ENCODE results near the gene ZBTB45.
A peak's percentile ranks its signal among the peaks of the same experiment; 100 is the strongest.
"Not testable (repeated sequence)": the region's sequence is repeated elsewhere in the genome, so short reads cannot be mapped to it uniquely, and the experiment has no call there.

The ZBTB45 gene

GRCh38 chr19:58547323-58548312 is 28.0 kb upstream of the ZBTB45 start:
- no peak overlapping the region for H3K4me3 ChIP-seq (ENCODE audit: low read length)
- no CpG with 5 or more reads among the region's 18 CpGs for WGBS (ENCODE audit: insufficient coverage, insufficient read length)
- H3K27me3 ChIP-seq (ENCODE audit: control insufficient read depth, insufficient read depth, low read length) = no peaks in the 10 kb centered on the region; the same call in 1 of the 2 replicates
- no peaks in the 10 kb centered on the region for H3K9me3 ChIP-seq (ENCODE audit: control insufficient read depth, insufficient read depth, low read length)
- no peak for DNase-seq (ENCODE audit: low read depth, low spot score)
- H3K27ac ChIP-seq (ENCODE audit: low read length) = no peak overlapping the region
- H3K36me3 ChIP-seq (ENCODE audit: control insufficient read depth, insufficient read depth, low read length) = peaks cover 58% of the 10 kb centered on the region
- H3K4me1 ChIP-seq (ENCODE audit: control insufficient read depth, insufficient read depth, low read length) = no peaks in the 10 kb centered on the region

GRCh38 chr19:58546019-58546530 is 26.5 kb upstream of the ZBTB45 start:
- DNase-seq (ENCODE audit: low read depth, low spot score) = no peak

GRCh38 chr19:58545286-58546018 is 25.8 kb upstream of the ZBTB45 start:
- DNase-seq (ENCODE audit: low read depth, low spot score) = no peak
- Histone ChIP-seq H3K27me3 (ENCODE audit: control insufficient read depth, insufficient read depth, low read length) (no peaks in the 10 kb centered on the region; the same call in 1 of the 2 replicates), H3K27ac (ENCODE audit: low read length) (no peak overlapping the region), H3K4me1 (ENCODE audit: control insufficient read depth, insufficient read depth, low read length) (no peaks in the 10 kb centered on the region), H3K9me3 (ENCODE audit: control insufficient read depth, insufficient read depth, low read length) (no peaks in the 10 kb centered on the region), H3K4me3 (ENCODE audit: low read length) (peak overlapping the region; percentile 93), H3K36me3 (ENCODE audit: control insufficient read depth, insufficient read depth, low read length) (peaks cover 42% of the 10 kb centered on the region)
- no CpG with 5 or more reads among the region's 21 CpGs for WGBS (ENCODE audit: insufficient coverage, insufficient read length)

More at GRCh38 chr19:58546019-58546530, 26.5 kb upstream of the ZBTB45 start:
- Histone ChIP-seq H3K36me3 (ENCODE audit: control insufficient read depth, insufficient read depth, low read length) (peaks cover 48% of the 10 kb centered on the region), H3K9me3 (ENCODE audit: control insufficient read depth, insufficient read depth, low read length) (no peaks in the 10 kb centered on the region), H3K27ac (ENCODE audit: low read length) (no peak overlapping the region), H3K27me3 (ENCODE audit: control insufficient read depth, insufficient read depth, low read length) (no peaks in the 10 kb centered on the region; the same call in 1 of the 2 replicates), H3K4me1 (ENCODE audit: control insufficient read depth, insufficient read depth, low read length) (no peaks in the 10 kb centered on the region), H3K4me3 (ENCODE audit: low read length) (peak overlapping the region; percentile 93; the same call in 1 of the 2 replicates)
- WGBS (ENCODE audit: insufficient coverage, insufficient read length) = no CpG with 5 or more reads among the region's 1 CpG

GRCh38 chr19:58544591-58545285 is 25.1 kb upstream of the ZBTB45 start:
- Histone ChIP-seq H3K4me3 (ENCODE audit: low read length) (peak overlapping the region; percentile 93), H3K4me1 (ENCODE audit: control insufficient read depth, insufficient read depth, low read length) (no peaks in the 10 kb centered on the region), H3K27ac (ENCODE audit: low read length) (no peak overlapping the region), H3K9me3 (ENCODE audit: control insufficient read depth, insufficient read depth, low read length) (no peaks in the 10 kb centered on the region), H3K36me3 (ENCODE audit: control insufficient read depth, insufficient read depth, low read length) (peaks cover 35% of the 10 kb centered on the region), H3K27me3 (ENCODE audit: control insufficient read depth, insufficient read depth, low read length) (no peaks in the 10 kb centered on the region; the same call in 1 of the 2 replicates)
- no CpG with 5 or more reads among the region's 92 CpGs for WGBS (ENCODE audit: insufficient coverage, insufficient read length)
- no peak for DNase-seq (ENCODE audit: low read depth, low spot score)

- WGBS (ENCODE audit: insufficient coverage, insufficient read length) = no CpG with 5 or more reads among the region's 73 CpGs
- Histone ChIP-seq H3K27ac (ENCODE audit: low read length) (peak within 1 kb of the TSS; percentile 2), H3K36me3 (ENCODE audit: control insufficient read depth, insufficient read depth, low read length) (peaks cover 27% of the 10 kb centered on the region), H3K9me3 (ENCODE audit: control insufficient read depth, insufficient read depth, low read length) (no peaks in the 10 kb centered on the region), H3K4me1 (ENCODE audit: control insufficient read depth, insufficient read depth, low read length) (no peaks in the 10 kb centered on the region), H3K4me3 (ENCODE audit: low read length) (peak within 1 kb of the TSS; percentile 93), H3K27me3 (ENCODE audit: control insufficient read depth, insufficient read depth, low read length) (no peaks in the 10 kb centered on the region; the same call in 1 of the 2 replicates)
- peak; percentile 89 for DNase-seq (ENCODE audit: low read depth, low spot score)
Measured at GRCh38 chr19:58543826-58544590, 24.4 kb upstream of the ZBTB45 start, which contains the start of gene TRIM28. Gene TRIM28 (plus strand): TSS chr19:58544064. CDS start chr19:58544758, 694 bp downstream.

DNA sequence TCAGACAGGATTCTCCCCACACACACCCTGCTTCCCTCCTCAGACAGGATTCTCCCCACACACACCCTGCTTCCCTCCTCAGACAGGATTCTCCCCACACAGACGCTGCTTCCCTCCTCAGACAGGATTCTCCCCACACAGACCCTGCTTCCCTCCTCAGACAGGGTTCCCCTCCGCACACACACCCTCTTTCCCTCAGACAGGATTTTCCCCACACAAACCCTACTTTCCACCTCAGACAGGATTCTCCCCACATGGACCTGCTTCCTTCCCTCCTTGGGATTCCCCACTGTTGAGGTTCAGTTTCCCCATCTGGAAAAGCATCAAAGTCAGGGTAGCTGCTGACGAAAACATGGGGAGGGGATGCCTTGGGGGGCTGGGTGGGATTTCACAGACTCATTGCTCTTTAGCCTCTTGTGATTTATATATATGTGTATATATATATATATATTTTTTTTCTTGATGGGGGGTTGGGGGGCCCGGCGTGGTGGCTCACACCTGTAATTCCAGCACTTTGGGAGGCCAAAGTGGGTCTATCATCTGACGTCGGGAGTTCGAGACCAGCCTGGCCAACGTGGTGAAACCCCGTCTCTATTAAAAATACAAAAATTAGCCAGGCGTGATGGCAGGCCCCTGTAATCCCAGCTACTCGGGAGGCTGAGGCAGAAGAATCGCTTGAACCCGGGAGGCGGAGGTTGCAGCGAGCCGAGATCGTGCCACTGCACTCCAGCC is 23.2 kb upstream of the ZBTB45 start:
- not testable (repeated sequence) for H3K4me1 ChIP-seq (ENCODE audit: control insufficient read depth, insufficient read depth, low read length); H3K27me3 ChIP-seq (ENCODE audit: control insufficient read depth, insufficient read depth, low read length); H3K4me3 ChIP-seq (ENCODE audit: low read length); H3K27ac ChIP-seq (ENCODE audit: low read length); DNase-seq (ENCODE audit: low read depth, low spot score); H3K9me3 ChIP-seq (ENCODE audit: control insufficient read depth, insufficient read depth, low read length)
- H3K36me3 ChIP-seq (ENCODE audit: control insufficient read depth, insufficient read depth, low read length) = peaks cover 15% of the 10 kb centered on the region
- no CpG with 5 or more reads among the region's 18 CpGs for WGBS (ENCODE audit: insufficient coverage, insufficient read length)

- not testable (repeated sequence) for H3K27me3 ChIP-seq (ENCODE audit: control insufficient read depth, insufficient read depth, low read length); H3K4me3 ChIP-seq (ENCODE audit: low read length); DNase-seq (ENCODE audit: low read depth, low spot score); H3K27ac ChIP-seq (ENCODE audit: low read length); H3K4me1 ChIP-seq (ENCODE audit: control insufficient read depth, insufficient read depth, low read length); H3K9me3 ChIP-seq (ENCODE audit: control insufficient read depth, insufficient read depth, low read length); H3K36me3 ChIP-seq (ENCODE audit: control insufficient read depth, insufficient read depth, low read length)
Measured at GRCh38 chr19:58539169-58539559, 19.6 kb upstream of the ZBTB45 start.

DNA sequence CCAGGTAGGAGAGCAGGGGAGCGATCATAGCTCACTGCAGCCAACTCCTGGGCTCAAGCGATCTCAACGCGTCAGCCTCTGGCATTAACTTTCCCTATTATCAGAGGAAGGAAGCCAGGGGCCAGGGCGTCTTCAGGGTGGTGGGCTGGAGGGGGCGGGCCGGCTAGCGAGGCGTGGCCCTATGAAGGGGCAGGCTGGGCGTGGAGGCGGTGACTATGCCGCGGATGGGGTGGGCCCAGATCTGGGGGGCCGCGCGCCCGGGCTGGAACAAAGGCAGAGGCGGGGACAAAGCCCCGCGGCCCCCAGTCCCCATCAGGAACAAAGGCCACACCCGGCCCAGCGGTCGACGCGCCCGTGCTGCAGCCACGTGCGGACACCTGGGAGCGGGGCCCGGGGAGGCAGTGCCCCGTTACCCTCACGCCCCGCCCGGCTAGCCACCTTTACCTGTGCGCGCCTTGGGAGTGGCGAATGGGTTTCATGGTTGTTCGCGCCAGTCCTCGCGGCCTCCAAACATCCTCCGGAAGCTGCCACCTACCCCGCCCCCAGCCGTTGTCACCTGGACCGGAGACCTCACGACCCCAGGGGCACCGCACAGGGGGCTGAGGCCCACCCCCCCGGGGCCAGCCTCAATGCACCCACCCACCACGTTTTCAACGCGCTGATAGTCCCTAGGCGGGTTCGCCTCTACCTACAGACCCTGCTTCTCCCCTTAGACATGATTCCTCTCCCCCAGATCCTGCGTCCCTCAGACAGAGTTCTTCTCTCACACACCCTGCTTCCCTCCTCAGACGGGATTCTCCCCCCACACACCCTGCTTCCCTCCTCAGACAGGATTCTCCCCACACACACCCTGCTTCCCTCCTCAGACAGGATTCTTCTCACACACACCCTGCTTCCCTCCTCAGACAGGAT is 18.9 kb upstream of the ZBTB45 start:
- no CpG with 5 or more reads among the region's 55 CpGs for WGBS (ENCODE audit: insufficient coverage, insufficient read length)
- Histone ChIP-seq H3K36me3 (ENCODE audit: control insufficient read depth, insufficient read depth, low read length) (no peaks in the 10 kb centered on the region), H3K27ac (ENCODE audit: low read length) (no peak overlapping the region), H3K27me3 (ENCODE audit: control insufficient read depth, insufficient read depth, low read length) (no peaks in the 10 kb centered on the region; the same call in 1 of the 2 replicates), H3K9me3 (ENCODE audit: control insufficient read depth, insufficient read depth, low read length) (no peaks in the 10 kb centered on the region), H3K4me1 (ENCODE audit: control insufficient read depth, insufficient read depth, low read length) (no peaks in the 10 kb centered on the region), H3K4me3 (ENCODE audit: low read length) (peak overlapping the region; percentile 23; the same call in 1 of the 2 replicates)
- peak; percentile 63 for DNase-seq (ENCODE audit: low read depth, low spot score)
